Left lung (tissue), 10 donors: Measurements from ENCODE around the gene NIBAN1. TPM values are rescaled to one million over a fixed set of nuclear protein-coding genes. Genes with fewer than 3 reads are reported as not detected.

Experiments
- ATAC-seq: fragments of 200-7000 bp; cut with Tn5 transposase; one replicate; pipeline ENCODE4 v1.9.1; 2020; ENCODE audit warnings: moderate library complexity
- DNase-seq, 4 donors: peaks; one replicate each; pipeline ENCODE4 v3.0.0-alpha.2; 2013 to 2020
- H3K27ac ChIP-seq, 2 donors: fragments of 200-600 bp; sonication (generic) in 1 of 2; one replicate each; pipeline versions ENCODE4 v1.5.0 to v1.8.0; 2020 to 2021
- H3K27me3 ChIP-seq, 2 donors: fragments of 200-600 bp; sonication (generic) in 1 of 2; one replicate each; pipeline versions ENCODE4 v1.5.0 to v1.8.0; 2020 to 2021
- H3K36me3 ChIP-seq, 2 donors: fragments of 200-600 bp; sonication (generic) in 1 of 2; one replicate each; pipeline versions ENCODE4 v1.5.0 to v1.8.0; 2020 to 2021
- H3K4me1 ChIP-seq, 2 donors: fragments of 200-600 bp; one replicate each; pipeline ENCODE4 v1.8.0; 2021
- H3K4me3 ChIP-seq, 2 donors: fragments of 200-600 bp; sonication (generic) in 1 of 2; one replicate each; pipeline versions ENCODE4 v1.5.0 to v1.8.0; 2020 to 2021; ENCODE audit warnings: mild to moderate bottlenecking in 1 of 2
- H3K9me3 ChIP-seq, 2 donors: fragments of 200-600 bp; sonication (generic) in 1 of 2; one replicate each; pipeline versions ENCODE4 v1.5.0 to v1.8.0; 2020 to 2021
- intact Hi-C, 2 donors: fragments of 100-400 bp; cut with DNase I; formaldehyde crosslinking; loops; one replicate each; pipeline versions ENCODE4 v1.11.2 to v1.14.2; 2022
- polyA plus RNA-seq, 6 donors: library from polyadenylated mRNA; unstranded; fragments of 120-200 nt; gene quantifications; one replicate each; pipeline ENCODE4 v1.2.1, GENCODE V29; 2013; ENCODE audit not compliant: insufficient read length in 6 of 6
- total RNA-seq, 2 donors: library from RNA; stranded (reverse); fragmentation: NEBNext Ultra II Directional; extraction: Animal tissue kit (Norgen Biotek cat#: 25700); gene quantifications; one replicate each; pipeline ENCODE4 v1.2.1, GENCODE V29; 2021
- TF ChIP-seq, protein P1 (sequence below), 2 donors: fragments of 200-600 bp; sonication (generic) in 1 of 2; IDR thresholded peaks; one replicate each; pipeline versions ENCODE4 v1.5.0 to v1.8.0; 2021; ENCODE audit warnings: antibody characterized with exemption in 2 of 2
- donor health status: DM: no; HTN: yes; CAD: no.
- donor health status: DM: no; HTN: no; CAD: no.

Gene NIBAN1
- total and polyA plus RNA-seq, 8 donors, result 16.4 to 54.3 (median 17.7) TPM

DNA sequence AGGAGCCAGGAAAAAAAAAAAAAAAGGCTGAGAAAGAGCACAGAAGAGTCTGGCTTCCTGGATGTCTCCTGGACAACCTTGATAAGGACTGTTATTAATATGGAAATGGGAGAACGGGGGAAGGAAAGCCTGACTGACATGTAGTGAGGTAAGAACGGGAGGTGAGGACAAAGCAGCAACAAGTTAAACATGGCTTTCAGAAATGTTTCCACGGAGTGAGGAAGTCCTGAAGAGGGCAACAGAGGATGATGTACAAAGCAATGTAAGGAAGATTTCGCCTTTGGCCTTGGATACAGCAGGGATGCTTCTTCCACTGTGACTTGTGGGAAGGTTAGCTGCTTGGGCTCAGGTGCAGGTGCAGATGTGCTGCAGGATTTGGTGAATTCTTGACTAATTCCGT is 11.9 kb upstream of the NIBAN1 start:
- TF ChIP-seq, protein P1, sequence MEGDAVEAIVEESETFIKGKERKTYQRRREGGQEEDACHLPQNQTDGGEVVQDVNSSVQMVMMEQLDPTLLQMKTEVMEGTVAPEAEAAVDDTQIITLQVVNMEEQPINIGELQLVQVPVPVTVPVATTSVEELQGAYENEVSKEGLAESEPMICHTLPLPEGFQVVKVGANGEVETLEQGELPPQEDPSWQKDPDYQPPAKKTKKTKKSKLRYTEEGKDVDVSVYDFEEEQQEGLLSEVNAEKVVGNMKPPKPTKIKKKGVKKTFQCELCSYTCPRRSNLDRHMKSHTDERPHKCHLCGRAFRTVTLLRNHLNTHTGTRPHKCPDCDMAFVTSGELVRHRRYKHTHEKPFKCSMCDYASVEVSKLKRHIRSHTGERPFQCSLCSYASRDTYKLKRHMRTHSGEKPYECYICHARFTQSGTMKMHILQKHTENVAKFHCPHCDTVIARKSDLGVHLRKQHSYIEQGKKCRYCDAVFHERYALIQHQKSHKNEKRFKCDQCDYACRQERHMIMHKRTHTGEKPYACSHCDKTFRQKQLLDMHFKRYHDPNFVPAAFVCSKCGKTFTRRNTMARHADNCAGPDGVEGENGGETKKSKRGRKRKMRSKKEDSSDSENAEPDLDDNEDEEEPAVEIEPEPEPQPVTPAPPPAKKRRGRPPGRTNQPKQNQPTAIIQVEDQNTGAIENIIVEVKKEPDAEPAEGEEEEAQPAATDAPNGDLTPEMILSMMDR (IDR thresholded peaks at IDR 0.05), result no peak
- Histone ChIP-seq H3K4me1 (peaks cover 0 to 14% of the 10 kb centered on the region in 2 donors), H3K27me3 (no peaks in the 10 kb centered on the region), H3K4me3 (no peak overlapping the region), H3K36me3 (no peaks in the 10 kb centered on the region), H3K9me3 (no peaks in the 10 kb centered on the region), H3K27ac (no peak overlapping the region)
- ATAC-seq (no peak), DNase-seq (no peak)
- intact Hi-C loops, result loop anchor here in 1 of 2 donors (10.0 kb wide), 1 partner anchor 181 kb away; no protein-coding TSS in a partner anchor

GRCh38 chr1:184982002-184982954 is 8.0 kb upstream of the NIBAN1 start:
- Histone ChIP-seq H3K27ac (peak overlapping the region in 1 of 2 donors; percentile 20), H3K27me3 (no peaks in the 10 kb centered on the region), H3K36me3 (no peaks in the 10 kb centered on the region), H3K4me1 (peaks cover 0 to 5% of the 10 kb centered on the region in 2 donors), H3K9me3 (no peaks in the 10 kb centered on the region), H3K4me3 (no peak overlapping the region)
- intact Hi-C loops, result loop anchor here (5.0 to 10.0 kb wide), 2 partner anchors 175 to 177 kb away; no protein-coding TSS in a partner anchor
- TF ChIP-seq, protein P1 (IDR thresholded peaks at IDR 0.05), result peak; percentile 88 to 92
- DNase-seq (peak in 3 of 4 donors; percentile 62 to 91 (median 75)), ATAC-seq (peak; percentile 100)

DNA sequence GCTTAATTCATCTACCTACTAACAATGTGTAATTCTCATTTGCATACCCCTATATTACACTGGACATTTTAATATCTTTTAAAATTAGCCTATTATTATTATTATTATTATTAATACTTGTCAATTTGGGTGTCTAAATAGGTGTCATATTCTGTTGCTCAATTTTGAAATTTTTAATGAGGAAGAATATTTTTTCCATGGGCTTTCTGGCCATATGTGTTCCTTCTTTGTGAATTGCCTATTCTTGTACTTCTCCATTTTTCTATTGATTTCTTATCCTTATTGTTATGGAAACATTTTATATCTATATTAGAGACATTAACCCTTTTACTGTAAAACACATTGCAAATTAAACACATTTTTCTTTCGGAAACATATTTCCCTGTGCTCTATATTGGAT is 6.4 kb upstream of the NIBAN1 start:
- intact Hi-C loops, result loop anchor here (5.0 to 10.0 kb wide), 2 partner anchors 173 to 176 kb away; no protein-coding TSS in a partner anchor
- Histone ChIP-seq H3K27me3 (no peaks in the 10 kb centered on the region), H3K4me3 (no peak overlapping the region), H3K36me3 (no peaks in the 10 kb centered on the region), H3K9me3 (no peaks in the 10 kb centered on the region), H3K4me1 (peaks cover 0 to 5% of the 10 kb centered on the region in 2 donors), H3K27ac (no peak overlapping the region)
- DNase-seq, result no peak
- no peak for ATAC-seq
- TF ChIP-seq, protein P1 (IDR thresholded peaks at IDR 0.05), result no peak

GRCh38 chr1:184975208-184975870 is 1.0 kb upstream of the NIBAN1 start:
- H3K9me3 ChIP-seq, result no peaks in the 10 kb centered on the region
- no peak overlapping the region for H3K4me3 ChIP-seq
- H3K27ac ChIP-seq, result no peak overlapping the region
- TF ChIP-seq, protein P1 (IDR thresholded peaks at IDR 0.05), result no peak
- H3K4me1 ChIP-seq, result peaks cover 4 to 41% of the 10 kb centered on the region in 2 donors
- peak; percentile 65 for ATAC-seq
- H3K27me3 ChIP-seq, result no peaks in the 10 kb centered on the region
- H3K36me3 ChIP-seq, result no peaks in the 10 kb centered on the region
- intact Hi-C loops, result no loop called here
- no peak for DNase-seq

DNA sequence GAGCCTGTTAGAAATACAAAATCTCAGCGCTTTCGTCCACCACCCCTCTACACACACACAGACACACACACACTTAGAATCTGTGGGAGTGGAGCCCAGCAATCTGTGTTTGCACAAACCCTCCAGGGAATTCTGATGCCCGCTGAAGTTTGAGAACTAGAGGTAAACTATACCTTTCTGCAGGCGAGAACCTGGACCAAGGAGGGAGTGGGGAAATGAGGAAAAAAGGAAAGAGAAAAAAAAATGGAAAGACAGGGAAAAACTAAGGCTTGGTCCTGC is 468 bp upstream of the NIBAN1 start:
- H3K4me1 ChIP-seq, result peaks cover 4 to 43% of the 10 kb centered on the region in 2 donors
- H3K27me3 ChIP-seq, result no peaks in the 10 kb centered on the region
- H3K4me3 ChIP-seq, result peak overlapping the region; percentile 69 to 70
- no peaks in the 10 kb centered on the region for H3K9me3 ChIP-seq
- H3K27ac ChIP-seq, result peak overlapping the region; percentile 75 to 93
- TF ChIP-seq, protein P1 (IDR thresholded peaks at IDR 0.05), result no peak
- ATAC-seq (no peak), DNase-seq (no peak)
- intact Hi-C loops, result no loop called here
- H3K36me3 ChIP-seq, result no peaks in the 10 kb centered on the region
